DLD1 (cell line): ENCODE measurements around the gene UBP1.
"Not testable (repeated sequence)": the region's sequence is repeated elsewhere in the genome, so short reads cannot be mapped to it uniquely, and the experiment has no call there.

Source experiments
- in situ Hi-C: cut with HindIII; loops from 2 replicates; pipeline ENCODE4 v1.10.0; 2017; ENCODE audit warnings: low sequenced_read_pairs

The UBP1 gene

GRCh38 chr3:33440328-33441224 lies at the start of gene UBP1:
UBP1 (minus strand) TSS chr3:33440405; CDS start chr3:33439848, 557 bp downstream.
- in situ Hi-C loops: no loop called here

- in situ Hi-C loops: no loop called here
These were observed 48.5 kb upstream of the UBP1 start for GRCh38 chr3:33488683-33489082.

- in situ Hi-C loops: no loop called here
These were observed 48.0 kb upstream of the UBP1 start for GRCh38 chr3:33488246-33488645.

GRCh38 chr3:33482111-33482521 lies 41.9 kb upstream of the UBP1 start:
- in situ Hi-C loops: no loop called here

GRCh38 chr3:33474896-33475295 lies 34.7 kb upstream of the UBP1 start:
- in situ Hi-C loops: no loop called here

GRCh38 chr3:33473813-33474212 lies 33.6 kb upstream of the UBP1 start:
- in situ Hi-C loops: no loop called here

GRCh38 chr3:33467786-33468185 lies 27.6 kb upstream of the UBP1 start:
- in situ Hi-C loops: no loop called here

GRCh38 chr3:33461097-33461496 lies 20.9 kb upstream of the UBP1 start:
- in situ Hi-C loops: no loop called here

GRCh38 chr3:33459577-33459976 lies 19.4 kb upstream of the UBP1 start:
- in situ Hi-C loops: not testable (repeated sequence)

GRCh38 chr3:33458446-33458845 lies 18.2 kb upstream of the UBP1 start:
- in situ Hi-C loops: no loop called here

GRCh38 chr3:33456756-33457155 lies 16.6 kb upstream of the UBP1 start:
- in situ Hi-C loops: no loop called here

GRCh38 chr3:33453331-33453761 lies 13.1 kb upstream of the UBP1 start:
- in situ Hi-C loops: no loop called here

- in situ Hi-C loops: not testable (repeated sequence)
These were observed 11.8 kb upstream of the UBP1 start for GRCh38 chr3:33451994-33452393.

GRCh38 chr3:33447958-33448357 lies 7.8 kb upstream of the UBP1 start:
- in situ Hi-C loops: no loop called here

- in situ Hi-C loops: not testable (repeated sequence)
These were observed 7.0 kb upstream of the UBP1 start for GRCh38 chr3:33447256-33447625.

- in situ Hi-C loops: no loop called here
These were observed 2.0 kb upstream of the UBP1 start for GRCh38 chr3:33442190-33442589.

GRCh38 chr3:33441225-33441976 lies 1.2 kb upstream of the UBP1 start:
- in situ Hi-C loops: no loop called here

- in situ Hi-C loops: no loop called here
These were observed 468 bp downstream of the UBP1 start for GRCh38 chr3:33439546-33440327.

- in situ Hi-C loops: no loop called here
These were observed 1.2 kb downstream of the UBP1 start for GRCh38 chr3:33438881-33439545.

- in situ Hi-C loops: no loop called here
These were observed 1.9 kb downstream of the UBP1 start for GRCh38 chr3:33438284-33438668.
